ENCODE measurements around the gene CCT2. TPM values are rescaled to one million over a fixed set of nuclear protein-coding genes. Genes with fewer than 3 reads are reported as not detected.

The CCT2 gene
- total RNA-seq, 1 donor from 2014 or later: 262 TPM

DNA sequence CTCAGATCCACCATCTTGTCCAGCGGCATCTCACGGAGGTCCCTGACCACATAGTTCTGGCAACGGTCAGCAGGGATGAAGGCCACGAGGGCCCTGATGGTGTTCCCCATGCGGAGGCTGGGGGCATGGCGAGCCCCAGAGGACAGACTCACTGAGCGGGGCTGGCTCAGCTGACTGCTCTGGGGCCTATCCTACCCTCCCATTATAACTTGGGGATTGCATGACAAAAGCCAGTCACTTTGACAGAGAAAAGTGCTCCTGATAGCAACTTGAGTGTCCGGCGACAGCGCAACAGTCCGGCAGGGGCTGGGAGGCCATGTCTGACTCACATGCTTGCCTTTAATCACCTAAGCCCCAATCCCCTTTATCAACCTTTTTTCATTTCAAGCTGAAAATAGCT, 25.5 kb downstream of the CCT2 start, which contains the start of gene LRRC10:
TSS of gene LRRC10 (minus strand) at position 179 of the 400 bp plus-strand sequence. CDS start at position 110, 69 bp downstream.
- Mint-ChIP-seq H3K4me3 (ENCODE audit: unreplicated experiment) (no peak within 1 kb of the TSS), H3K27ac (ENCODE audit: unreplicated experiment) (no peak within 1 kb of the TSS), H3K4me1 (ENCODE audit: low read depth, unreplicated experiment) (peaks cover 5% of the 10 kb centered on the region), H3K36me3 (ENCODE audit: low read depth, unreplicated experiment) (no peaks in the 10 kb centered on the region), H3K27me3 (ENCODE audit: low read depth, unreplicated experiment) (peaks cover 3% of the 10 kb centered on the region), H3K9me3 (ENCODE audit: unreplicated experiment) (peaks cover 3% of the 10 kb centered on the region)
- H3K9me3 ChIP-seq (ENCODE audit: insufficient read depth, low read depth, low read length): no peaks in the 10 kb centered on the region
- no peaks in the 10 kb centered on the region for H3K36me3 ChIP-seq (ENCODE audit: insufficient read depth, low read length)
- H3K4me3 ChIP-seq (ENCODE audit: insufficient read depth, low read depth, low read length): no peak within 1 kb of the TSS
- no peaks in the 10 kb centered on the region for H3K27me3 ChIP-seq (ENCODE audit: insufficient read depth, low read length)
- FAIRE-seq: no peak
- no peak within 1 kb of the TSS for H3K4me2 ChIP-seq (ENCODE audit: low read length)
- no peak for TF ChIP-seq EZH2 (IDR thresholded peaks at IDR 0.05; ENCODE audit: insufficient read depth, low read length)
- TF ChIP-seq, protein P1, sequence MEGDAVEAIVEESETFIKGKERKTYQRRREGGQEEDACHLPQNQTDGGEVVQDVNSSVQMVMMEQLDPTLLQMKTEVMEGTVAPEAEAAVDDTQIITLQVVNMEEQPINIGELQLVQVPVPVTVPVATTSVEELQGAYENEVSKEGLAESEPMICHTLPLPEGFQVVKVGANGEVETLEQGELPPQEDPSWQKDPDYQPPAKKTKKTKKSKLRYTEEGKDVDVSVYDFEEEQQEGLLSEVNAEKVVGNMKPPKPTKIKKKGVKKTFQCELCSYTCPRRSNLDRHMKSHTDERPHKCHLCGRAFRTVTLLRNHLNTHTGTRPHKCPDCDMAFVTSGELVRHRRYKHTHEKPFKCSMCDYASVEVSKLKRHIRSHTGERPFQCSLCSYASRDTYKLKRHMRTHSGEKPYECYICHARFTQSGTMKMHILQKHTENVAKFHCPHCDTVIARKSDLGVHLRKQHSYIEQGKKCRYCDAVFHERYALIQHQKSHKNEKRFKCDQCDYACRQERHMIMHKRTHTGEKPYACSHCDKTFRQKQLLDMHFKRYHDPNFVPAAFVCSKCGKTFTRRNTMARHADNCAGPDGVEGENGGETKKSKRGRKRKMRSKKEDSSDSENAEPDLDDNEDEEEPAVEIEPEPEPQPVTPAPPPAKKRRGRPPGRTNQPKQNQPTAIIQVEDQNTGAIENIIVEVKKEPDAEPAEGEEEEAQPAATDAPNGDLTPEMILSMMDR (IDR thresholded peaks at IDR 0.05; ENCODE audit: insufficient read depth, low read depth, low read length): no peak
- H3K9ac ChIP-seq (ENCODE audit: low read length): no peak within 1 kb of the TSS
- no peak for DNase-seq (ENCODE audit: low read depth)
- H3K4me1 ChIP-seq (ENCODE audit: insufficient read depth, low read length): no peaks in the 10 kb centered on the region
- H3K79me2 ChIP-seq (ENCODE audit: insufficient read depth, low read length): no peaks in the 10 kb centered on the region
- H2AFZ ChIP-seq (ENCODE audit: low read depth, low read length): no peak within 1 kb of the TSS
- H4K20me1 ChIP-seq (ENCODE audit: insufficient read depth, low read length): no peaks in the 10 kb centered on the region
- no peak within 1 kb of the TSS for H3K27ac ChIP-seq (ENCODE audit: low read depth, low read length)

DNA sequence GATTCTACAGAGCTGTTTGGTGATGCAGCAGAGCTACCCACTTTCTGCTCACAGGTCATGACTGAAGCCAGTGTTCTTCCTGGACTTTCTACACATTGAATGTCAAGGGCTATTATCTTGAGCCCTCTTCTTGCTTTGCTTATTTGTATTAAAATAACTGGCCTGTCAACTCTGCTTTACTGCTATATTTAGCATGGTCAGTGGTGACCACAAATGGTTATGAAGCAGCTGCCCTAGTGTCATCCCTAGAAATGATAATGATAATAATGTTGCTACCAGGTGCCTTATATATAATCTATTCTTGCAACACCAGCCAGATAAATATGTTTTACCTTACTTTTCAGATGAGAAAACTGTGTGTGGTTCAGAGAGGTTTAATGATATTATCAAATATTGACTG, 28.1 kb downstream of the CCT2 start:
- no peak overlapping the region for H3K4me3 ChIP-seq (ENCODE audit: insufficient read depth, low read depth, low read length)
- H3K27ac Mint-ChIP-seq (ENCODE audit: unreplicated experiment): no peak overlapping the region
- H3K9ac ChIP-seq (ENCODE audit: low read length): no peak overlapping the region
- FAIRE-seq: no peak
- H3K9me3 ChIP-seq (ENCODE audit: insufficient read depth, low read depth, low read length): no peaks in the 10 kb centered on the region
- no peak overlapping the region for H2AFZ ChIP-seq (ENCODE audit: low read depth, low read length)
- H3K4me2 ChIP-seq (ENCODE audit: low read length): no peak overlapping the region
- no peaks in the 10 kb centered on the region for H3K4me1 ChIP-seq (ENCODE audit: insufficient read depth, low read length)
- H3K79me2 ChIP-seq (ENCODE audit: insufficient read depth, low read length): no peaks in the 10 kb centered on the region
- H4K20me1 ChIP-seq (ENCODE audit: insufficient read depth, low read length): no peaks in the 10 kb centered on the region
- no peaks in the 10 kb centered on the region for H3K36me3 Mint-ChIP-seq (ENCODE audit: low read depth, unreplicated experiment)
- H3K36me3 ChIP-seq (ENCODE audit: insufficient read depth, low read length): no peaks in the 10 kb centered on the region
- H3K27me3 ChIP-seq (ENCODE audit: insufficient read depth, low read length): no peaks in the 10 kb centered on the region
- H3K4me1 Mint-ChIP-seq (ENCODE audit: low read depth, unreplicated experiment): peaks cover 5% of the 10 kb centered on the region
- peaks cover 7% of the 10 kb centered on the region for H3K9me3 Mint-ChIP-seq (ENCODE audit: unreplicated experiment)
- no peak overlapping the region for H3K4me3 Mint-ChIP-seq (ENCODE audit: unreplicated experiment)
- no peak overlapping the region for H3K27ac ChIP-seq (ENCODE audit: low read depth, low read length)
- H3K27me3 Mint-ChIP-seq (ENCODE audit: low read depth, unreplicated experiment): peaks cover 3% of the 10 kb centered on the region
- TF ChIP-seq EZH2 (IDR thresholded peaks at IDR 0.05; ENCODE audit: insufficient read depth, low read length): no peak
- TF ChIP-seq, protein P1 (IDR thresholded peaks at IDR 0.05; ENCODE audit: insufficient read depth, low read depth, low read length): no peak
- no peak for DNase-seq (ENCODE audit: low read depth)

DNA sequence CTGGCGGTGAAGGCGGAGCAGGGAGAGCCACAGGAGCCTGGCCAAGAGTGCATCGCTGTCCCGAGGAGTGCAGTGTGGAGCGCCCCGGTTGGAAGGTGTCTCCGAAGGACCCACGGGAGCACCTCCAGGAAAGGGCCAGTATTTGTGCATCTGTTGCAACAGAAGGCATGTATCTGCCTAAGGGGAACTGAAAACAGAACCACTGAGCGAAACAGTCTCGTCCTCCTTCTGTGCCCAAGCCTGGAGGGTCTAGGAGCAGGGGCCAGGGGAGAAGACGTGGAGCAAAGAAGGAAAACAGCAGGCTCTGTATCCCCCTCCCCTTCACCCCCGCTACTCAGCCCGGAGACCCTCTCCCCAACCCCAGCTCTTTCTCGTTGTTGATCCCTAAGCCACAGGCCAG, 30.8 kb downstream of the CCT2 start:
- Histone ChIP-seq H4K20me1 (ENCODE audit: insufficient read depth, low read length) (no peaks in the 10 kb centered on the region), H3K4me3 (ENCODE audit: insufficient read depth, low read depth, low read length) (no peak overlapping the region), H3K4me2 (ENCODE audit: low read length) (no peak overlapping the region), H2AFZ (ENCODE audit: low read depth, low read length) (no peak overlapping the region), H3K79me2 (ENCODE audit: insufficient read depth, low read length) (no peaks in the 10 kb centered on the region), H3K36me3 (ENCODE audit: insufficient read depth, low read length) (no peaks in the 10 kb centered on the region), H3K27me3 (ENCODE audit: insufficient read depth, low read length) (no peaks in the 10 kb centered on the region), H3K27ac (ENCODE audit: low read depth, low read length) (no peak overlapping the region), H3K4me1 (ENCODE audit: insufficient read depth, low read length) (no peaks in the 10 kb centered on the region), H3K9me3 (ENCODE audit: insufficient read depth, low read depth, low read length) (no peaks in the 10 kb centered on the region), H3K9ac (ENCODE audit: low read length) (no peak overlapping the region)
- Mint-ChIP-seq H3K9me3 (ENCODE audit: unreplicated experiment) (peaks cover 9% of the 10 kb centered on the region), H3K36me3 (ENCODE audit: low read depth, unreplicated experiment) (no peaks in the 10 kb centered on the region), H3K4me3 (ENCODE audit: unreplicated experiment) (no peak overlapping the region), H3K27ac (ENCODE audit: unreplicated experiment) (no peak overlapping the region), H3K4me1 (ENCODE audit: low read depth, unreplicated experiment) (no peaks in the 10 kb centered on the region), H3K27me3 (ENCODE audit: low read depth, unreplicated experiment) (no peaks in the 10 kb centered on the region)
- DNase-seq (ENCODE audit: low read depth) (no peak), FAIRE-seq (no peak)
- TF ChIP-seq, protein P1 (IDR thresholded peaks at IDR 0.05; ENCODE audit: insufficient read depth, low read depth, low read length): no peak
- TF ChIP-seq EZH2 (IDR thresholded peaks at IDR 0.05; ENCODE audit: insufficient read depth, low read length): no peak

Measured in astrocyte (in vitro differentiated cells and primary cell).